Measurements from ENCODE around the gene PKNOX2.

DNA sequence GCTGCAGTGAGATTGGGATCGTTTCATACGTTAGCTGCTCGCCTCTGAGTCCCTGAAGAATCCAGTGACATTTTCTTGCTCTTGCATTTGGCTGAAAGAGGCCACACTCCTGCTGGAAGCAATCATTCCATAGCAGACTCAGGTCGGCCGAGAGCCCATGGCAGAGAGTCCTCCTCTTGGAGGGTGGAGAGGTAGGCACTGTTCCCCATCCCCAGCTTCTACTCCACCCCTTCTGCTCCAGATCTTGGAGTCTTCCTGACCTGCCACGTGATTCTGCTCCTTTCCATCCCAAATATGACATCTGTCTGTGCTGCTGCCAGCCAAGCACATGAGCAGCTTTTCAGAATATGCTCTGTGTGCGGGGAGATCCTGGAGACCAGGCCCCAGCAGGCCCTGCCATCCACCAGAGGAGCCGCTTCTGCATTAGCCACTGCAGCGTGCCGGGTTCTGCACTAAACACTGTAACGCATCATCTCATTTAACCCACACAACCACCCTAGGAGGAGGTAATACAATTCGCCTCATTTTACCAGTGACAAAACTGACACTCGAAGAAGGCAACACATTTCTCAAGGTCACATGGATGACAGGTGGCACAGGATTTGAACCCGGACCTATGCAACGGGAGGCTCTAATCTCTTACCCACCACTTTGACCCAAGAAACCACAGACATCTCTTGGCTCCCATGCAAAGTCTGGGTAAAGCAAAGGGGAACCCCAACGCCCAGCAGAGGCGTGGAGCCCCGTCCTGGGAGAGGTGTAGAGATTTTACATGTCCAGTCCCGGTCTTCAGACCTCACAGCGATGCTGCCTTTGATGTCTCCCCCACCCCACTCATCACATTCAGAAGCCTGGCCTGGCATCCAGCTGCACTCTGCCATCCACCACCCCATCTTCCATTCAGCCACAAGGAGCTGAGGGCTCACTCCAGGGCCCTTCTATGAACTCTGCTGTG lies 252.7 kb downstream of the PKNOX2 start:
- TF ChIP-seq, protein P1, sequence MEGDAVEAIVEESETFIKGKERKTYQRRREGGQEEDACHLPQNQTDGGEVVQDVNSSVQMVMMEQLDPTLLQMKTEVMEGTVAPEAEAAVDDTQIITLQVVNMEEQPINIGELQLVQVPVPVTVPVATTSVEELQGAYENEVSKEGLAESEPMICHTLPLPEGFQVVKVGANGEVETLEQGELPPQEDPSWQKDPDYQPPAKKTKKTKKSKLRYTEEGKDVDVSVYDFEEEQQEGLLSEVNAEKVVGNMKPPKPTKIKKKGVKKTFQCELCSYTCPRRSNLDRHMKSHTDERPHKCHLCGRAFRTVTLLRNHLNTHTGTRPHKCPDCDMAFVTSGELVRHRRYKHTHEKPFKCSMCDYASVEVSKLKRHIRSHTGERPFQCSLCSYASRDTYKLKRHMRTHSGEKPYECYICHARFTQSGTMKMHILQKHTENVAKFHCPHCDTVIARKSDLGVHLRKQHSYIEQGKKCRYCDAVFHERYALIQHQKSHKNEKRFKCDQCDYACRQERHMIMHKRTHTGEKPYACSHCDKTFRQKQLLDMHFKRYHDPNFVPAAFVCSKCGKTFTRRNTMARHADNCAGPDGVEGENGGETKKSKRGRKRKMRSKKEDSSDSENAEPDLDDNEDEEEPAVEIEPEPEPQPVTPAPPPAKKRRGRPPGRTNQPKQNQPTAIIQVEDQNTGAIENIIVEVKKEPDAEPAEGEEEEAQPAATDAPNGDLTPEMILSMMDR (conservative IDR thresholded peaks at IDR 0.05 in 1 of 2, IDR thresholded peaks at IDR 0.05 in 1 of 2; ENCODE audit: extremely low read depth in 1 of 2, insufficient read depth in 1 of 2, low read depth in 1 of 2, low read length in 2 of 2): no peak
- no peak for TF ChIP-seq EZH2 (IDR thresholded peaks at IDR 0.05; ENCODE audit: borderline replicate concordance, low read length)
